Measurements from ENCODE around the gene RALY.

RALY gene

DNA sequence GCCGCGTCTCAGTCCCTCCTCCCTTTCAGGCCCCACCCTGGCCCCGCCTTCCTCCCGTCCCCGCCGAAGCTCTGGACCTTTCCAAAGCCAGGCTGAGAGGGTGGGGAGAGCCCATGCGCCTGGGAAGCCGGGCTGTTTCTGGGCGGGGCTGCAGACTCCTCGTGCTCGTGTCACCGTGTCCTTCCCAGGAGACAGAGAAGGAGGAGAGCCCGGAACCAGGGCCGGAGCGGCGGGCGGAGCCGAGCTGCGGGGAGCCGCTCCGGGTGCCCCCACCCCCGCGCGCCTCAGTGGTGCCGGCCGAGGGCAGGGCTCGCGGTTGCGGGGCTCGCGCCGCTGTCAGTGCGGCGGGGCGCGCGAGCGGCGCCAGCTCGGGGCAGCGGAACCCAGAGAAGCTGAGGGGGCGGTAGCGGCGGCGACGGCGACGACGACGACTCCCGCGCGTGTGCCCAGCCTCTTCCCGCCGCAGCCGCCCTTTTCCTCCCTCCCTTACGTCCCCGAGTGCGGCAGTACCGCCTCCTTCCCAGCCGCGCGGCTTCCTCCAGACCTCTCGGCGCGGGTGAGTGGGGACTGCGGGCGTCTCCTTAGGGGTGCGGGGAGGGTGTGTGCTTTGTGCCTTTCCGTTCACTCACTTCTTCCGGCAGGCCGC, at the start of gene RALY:
TSS of gene RALY (plus strand) at position 336 of the 646 bp plus-strand sequence. CDS start 78,164 bp downstream, outside the sequence.
- DNase-seq, result no peak

- no peak for DNase-seq
Measured at GRCh38 chr20:33944914-33945313, 48.8 kb upstream of the RALY start.

DNA sequence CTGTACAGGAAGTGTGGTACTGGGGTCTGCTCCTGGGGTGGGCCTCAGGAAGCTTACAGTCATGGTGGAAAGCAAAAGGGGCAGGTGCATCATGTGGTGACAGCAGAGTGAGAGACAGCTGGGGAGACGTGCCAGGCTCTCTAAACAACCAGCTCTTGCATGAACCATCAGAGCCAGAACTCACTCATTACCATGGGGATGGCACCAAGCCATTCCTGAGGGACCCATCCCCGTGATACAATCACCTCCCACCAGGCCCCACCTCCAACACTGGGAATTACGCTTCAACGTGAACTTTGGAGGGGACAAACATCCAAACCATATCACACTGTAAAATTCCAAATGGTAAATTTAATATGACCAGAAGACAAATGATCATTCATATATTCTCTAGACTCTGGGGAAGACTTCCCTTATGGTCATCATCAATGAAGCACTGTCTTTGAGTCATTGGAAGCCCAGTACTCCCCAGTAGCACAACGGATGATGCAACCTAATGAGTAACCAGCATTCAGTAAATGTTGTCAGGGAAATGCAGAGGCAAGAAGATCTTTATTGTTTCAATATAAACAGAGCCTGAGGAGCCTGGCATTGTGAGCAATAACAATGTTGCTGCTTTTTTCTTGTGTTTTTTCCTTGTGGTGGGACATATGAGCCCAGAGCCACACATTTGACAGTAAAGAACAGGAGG, 48.2 kb upstream of the RALY start:
- no peak for DNase-seq

GRCh38 chr20:33947709-33948295, 45.9 kb upstream of the RALY start:
- DNase-seq, result peak; percentile 70

GRCh38 chr20:33948480-33948879, 45.2 kb upstream of the RALY start:
- DNase-seq, result no peak

DNA sequence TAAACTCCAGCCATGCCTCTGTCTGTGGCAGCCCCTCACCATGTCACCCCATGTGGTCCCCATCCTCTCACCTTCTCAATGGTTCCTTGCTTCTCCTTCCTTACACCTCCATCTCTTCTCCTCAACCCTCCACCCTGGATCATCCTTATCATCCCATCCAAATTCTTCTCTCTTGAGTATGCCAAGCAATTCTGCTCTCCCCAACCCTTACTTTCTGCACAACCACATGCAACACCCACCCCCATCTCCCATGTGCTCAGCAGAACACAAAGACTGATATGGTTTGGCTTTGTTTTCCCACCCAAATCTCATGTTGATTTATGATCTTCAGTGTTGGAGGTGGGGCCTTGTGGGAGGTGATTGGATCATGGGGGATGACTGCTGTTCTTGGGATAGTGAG, 42.5 kb upstream of the RALY start:
- DNase-seq, result no peak

DNA sequence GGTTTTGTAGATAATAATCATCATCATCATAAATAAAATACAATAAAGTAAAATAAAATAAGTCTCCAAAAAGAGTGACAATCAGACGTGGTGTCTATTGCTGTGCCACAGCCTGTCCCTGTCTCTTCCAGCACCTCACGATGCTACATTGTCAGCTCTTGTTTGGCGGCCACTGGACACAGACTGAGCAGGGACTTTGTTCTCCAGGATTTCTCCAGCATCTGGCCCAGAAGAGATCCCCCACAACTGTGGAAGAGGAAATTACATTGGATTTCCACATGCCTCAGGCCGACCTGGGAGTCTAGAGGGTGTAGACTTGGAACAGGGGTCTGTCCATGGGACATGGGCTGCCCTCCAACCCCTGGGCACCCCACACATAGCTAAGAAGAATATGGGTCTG, 39.2 kb upstream of the RALY start:
- no peak for DNase-seq

DNA sequence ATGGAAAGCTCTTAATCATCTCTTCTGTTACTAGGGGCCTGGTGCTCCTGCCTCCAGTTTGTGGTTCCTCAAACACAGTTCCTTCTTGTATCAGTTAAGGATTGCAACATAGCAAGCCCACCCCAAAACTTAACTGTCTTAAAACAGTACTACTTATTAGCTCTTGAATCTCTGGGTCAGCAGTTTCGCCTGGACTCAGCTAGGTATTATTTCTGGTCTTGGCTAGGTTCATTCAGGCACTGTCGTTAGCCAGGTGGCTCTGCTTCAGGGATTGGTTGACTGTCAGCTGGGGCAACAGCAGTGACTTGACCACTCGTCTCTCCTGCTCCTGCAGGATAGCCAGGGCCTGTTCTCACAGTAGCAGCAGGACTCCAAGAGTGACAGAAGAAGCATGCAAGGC, 30.0 kb upstream of the RALY start:
- DNase-seq, result no peak

DNA sequence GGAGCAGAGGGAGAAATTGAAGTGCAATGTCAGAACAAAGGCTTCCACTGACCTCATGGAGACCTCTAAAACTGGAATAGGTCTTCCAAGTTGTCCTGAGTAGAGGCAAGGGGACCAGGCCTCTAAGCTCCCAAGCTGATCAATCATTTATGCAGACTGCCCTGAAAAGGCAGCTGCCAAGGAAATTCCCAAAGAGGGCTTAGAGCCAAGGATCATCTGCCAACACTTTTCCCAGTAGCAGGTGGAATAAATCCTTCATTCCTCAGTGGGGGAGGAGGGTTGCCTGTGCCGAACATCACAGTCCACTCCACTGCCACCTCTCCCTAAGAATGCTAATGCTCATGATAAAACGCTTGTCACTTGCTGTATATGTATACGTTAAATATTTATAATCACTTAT, 29.3 kb upstream of the RALY start:
- no peak for DNase-seq

- DNase-seq, result no peak
Measured at GRCh38 chr20:33967126-33967525, 26.6 kb upstream of the RALY start.

GRCh38 chr20:33969563-33969962, 24.1 kb upstream of the RALY start:
- DNase-seq, result no peak

DNA sequence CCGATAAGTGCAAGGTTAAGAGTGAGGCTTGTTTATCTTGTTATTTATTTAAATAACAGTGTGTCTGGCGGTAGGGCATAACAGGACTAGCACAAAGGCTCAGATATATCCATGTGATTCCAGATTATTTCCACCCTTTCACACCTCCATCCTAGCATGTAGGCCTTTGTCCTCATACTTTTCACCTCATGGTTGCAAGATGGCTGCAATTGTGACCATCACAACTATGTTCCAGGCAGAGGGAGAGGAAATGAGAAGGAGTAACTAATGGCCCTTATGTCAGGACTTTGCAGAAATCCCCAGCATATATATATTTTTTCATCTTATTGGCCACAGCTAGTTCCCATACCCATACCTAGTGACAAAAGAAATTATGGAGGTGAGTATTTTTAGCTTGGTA, 23.5 kb upstream of the RALY start:
- DNase-seq, result no peak

GRCh38 chr20:33971147-33971975, 22.4 kb upstream of the RALY start:
- DNase-seq, result no peak

DNA sequence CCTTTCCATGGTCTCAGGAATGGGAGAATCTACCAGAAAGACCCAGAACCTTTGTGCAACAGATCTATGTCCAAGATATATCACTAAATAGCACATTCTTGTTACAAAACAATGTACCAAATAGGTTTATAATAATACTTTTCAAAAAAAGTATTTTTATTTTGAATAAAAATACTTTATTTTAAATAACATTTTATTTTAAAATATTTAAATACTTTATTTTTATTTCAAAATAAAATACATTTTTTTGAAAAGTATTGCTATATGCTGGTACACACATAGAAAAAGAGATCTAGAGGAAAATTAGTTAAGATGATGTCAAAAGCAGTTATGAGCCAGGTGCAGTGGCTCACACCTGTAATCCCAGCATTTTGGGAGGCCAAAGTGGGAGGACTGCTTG, 16.8 kb upstream of the RALY start:
- DNase-seq, result no peak

- DNase-seq, result no peak
Measured at GRCh38 chr20:33977535-33977934, 16.2 kb upstream of the RALY start.

DNA sequence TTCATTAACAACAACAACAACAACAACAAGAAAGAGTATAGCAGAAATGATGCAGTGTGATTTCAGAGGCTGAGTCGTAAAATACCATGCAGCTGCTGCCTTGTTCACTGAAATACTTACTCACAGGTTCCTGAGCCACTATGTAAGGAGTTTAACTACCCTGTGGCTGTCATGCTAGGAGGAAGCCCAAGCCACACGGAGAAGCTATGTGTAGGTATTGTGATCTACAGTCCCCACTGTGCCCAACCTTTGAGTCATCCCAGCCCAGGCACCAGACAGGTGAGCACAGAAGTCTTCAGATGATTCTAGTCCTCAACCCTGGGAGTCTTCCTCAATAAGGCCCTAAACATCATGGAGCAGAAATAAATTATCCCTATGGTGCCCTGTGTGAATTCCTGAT, 14.6 kb upstream of the RALY start:
- DNase-seq, result no peak

DNA sequence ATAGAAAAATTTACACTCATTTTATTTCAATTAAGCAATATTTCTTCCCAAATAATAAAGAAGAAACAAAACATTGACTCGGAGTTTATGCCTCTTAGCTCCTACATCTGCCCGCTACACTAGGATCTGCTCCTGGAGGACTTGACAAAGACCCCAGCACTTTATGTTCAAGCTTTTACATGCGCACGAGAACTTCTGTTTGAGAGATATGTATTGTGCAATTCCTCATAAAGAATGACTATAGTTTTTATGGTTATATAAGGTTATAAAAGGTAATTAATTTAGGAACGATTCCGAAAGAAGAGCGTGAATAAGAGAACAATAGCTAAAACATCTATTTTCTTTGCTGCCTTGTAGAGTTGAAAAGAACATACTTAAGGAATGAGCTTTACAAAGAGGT, 12.4 kb upstream of the RALY start:
- no peak for DNase-seq

- DNase-seq, result no peak
Measured at GRCh38 chr20:33981964-33982363, 11.7 kb upstream of the RALY start.

DNA sequence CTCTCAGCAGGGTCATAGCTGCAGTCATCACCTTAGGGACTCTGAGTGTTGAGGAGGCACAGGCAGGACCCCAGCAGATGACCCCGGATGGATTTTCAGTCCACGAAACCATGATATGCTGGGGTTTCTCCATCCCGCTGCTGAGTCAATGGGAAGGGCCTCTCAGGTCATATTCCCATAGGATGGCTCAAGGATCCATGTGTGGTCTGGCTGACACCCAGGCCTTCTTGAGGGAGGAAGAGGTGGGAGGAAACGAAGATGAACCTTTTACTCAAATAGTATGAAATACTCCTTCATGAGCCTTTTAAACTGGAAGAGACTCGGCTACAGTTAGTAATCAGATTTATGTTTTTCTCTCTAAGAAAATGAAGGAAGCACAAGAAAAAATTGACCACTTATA, 10.3 kb upstream of the RALY start:
- DNase-seq, result no peak

- no peak for DNase-seq
Measured at GRCh38 chr20:33984182-33984719, 9.5 kb upstream of the RALY start.

DNA sequence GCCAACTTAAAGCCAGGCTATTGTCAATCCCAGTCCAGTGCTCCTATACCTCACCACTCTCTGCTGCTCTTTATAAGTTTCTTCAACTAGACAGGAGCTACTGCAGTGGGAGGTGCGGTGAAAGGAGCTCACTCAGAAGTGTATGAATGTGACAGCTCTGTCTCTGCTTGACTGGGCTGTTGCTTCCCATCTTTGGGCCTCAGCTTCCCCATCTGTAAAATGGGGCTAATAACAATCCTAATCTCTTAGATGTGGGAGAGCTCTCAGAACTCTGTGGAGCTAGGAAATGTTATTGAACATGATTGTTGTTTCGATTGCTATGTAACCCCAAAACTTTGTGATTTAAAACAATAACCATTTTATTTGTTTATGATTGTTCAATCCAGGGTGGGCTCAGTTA, 8.4 kb upstream of the RALY start:
- DNase-seq, result no peak

DNA sequence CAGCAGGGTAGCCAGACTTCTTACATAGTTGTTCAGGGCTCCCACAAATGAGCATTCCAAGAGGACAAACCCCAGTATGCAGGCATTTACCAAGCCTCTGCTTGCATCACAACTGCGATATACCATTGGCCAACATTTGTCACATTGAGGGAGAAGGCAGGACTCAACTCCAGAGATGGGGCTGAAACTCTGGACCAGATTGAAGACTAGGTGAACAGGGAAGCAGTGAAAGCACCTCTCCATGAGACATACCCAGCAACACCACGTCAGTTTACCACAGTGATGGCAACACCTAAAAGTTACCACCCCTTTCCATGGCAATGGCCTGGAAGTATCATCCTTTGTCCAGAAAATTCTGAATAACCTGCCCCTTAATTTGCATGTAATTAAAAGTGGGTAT, 7.9 kb upstream of the RALY start:
- DNase-seq, result no peak

DNA sequence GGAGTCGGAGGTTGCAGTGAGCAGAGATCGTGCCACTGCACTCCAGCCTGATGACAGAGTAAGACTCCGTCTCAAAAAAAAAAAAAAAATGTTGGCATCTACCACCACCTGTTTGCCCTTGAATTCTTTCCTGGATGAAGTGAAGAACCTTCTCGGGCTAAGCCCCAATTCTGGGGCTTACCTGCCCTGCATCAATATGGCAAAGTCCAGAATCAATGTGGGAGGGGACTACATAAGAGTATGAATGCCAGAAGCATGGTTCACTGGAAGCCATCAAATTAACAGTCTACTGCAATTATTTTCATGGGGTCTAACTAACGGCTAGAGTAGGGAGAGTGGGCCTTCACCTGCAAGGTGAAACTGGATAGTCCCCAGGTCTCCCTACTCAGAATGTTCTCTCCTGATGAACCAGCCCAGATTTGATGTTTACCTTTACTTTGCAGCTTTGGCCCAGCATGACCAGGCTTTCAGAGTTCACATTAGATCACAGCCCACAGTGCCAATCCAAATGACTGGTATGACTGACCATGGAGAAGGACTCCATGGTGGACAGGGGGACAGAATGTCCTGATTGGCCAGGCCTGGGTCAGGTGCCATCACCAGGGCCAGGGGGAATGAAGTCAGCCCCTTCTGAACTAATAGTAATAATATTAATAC, 7.0 kb upstream of the RALY start:
- no peak for DNase-seq
